ENCODE measurements around the gene CLDN17.

DNA sequence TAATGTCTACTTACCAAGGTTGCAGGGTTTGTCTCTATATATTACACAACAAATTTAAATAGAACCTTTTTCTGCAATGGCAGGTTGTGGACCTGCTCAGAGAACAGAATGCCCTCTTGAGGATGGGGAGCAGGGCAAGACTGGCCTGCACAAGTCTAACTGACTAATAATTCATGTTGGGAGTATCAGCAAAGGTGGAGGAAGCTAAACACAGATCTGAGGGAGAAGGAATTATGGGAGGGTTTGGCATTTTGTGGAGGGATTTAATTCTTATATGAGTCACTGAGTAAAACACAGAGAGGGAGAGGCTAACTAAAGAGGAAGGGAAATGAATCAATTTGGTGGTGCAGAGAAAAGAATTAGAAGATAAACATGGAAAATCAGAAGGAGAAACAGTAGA is 40.0 kb downstream of the CLDN17 start:
- TF ChIP-seq EP300 (IDR thresholded peaks at IDR 0.05; ENCODE audit: borderline replicate concordance in 1 of 2, low read depth in 1 of 2, low read length in 1 of 2) (no peak), POLR2AphosphoS5 (IDR thresholded peaks at IDR 0.05; ENCODE audit: low read depth, low read length) (no peak), CHD2 (IDR thresholded peaks at IDR 0.05; ENCODE audit: low read length, partially characterized antibody) (no peak), RAD21 (IDR thresholded peaks at IDR 0.05; ENCODE audit: low read length) (no peak)
- TF ChIP-seq, protein P1, sequence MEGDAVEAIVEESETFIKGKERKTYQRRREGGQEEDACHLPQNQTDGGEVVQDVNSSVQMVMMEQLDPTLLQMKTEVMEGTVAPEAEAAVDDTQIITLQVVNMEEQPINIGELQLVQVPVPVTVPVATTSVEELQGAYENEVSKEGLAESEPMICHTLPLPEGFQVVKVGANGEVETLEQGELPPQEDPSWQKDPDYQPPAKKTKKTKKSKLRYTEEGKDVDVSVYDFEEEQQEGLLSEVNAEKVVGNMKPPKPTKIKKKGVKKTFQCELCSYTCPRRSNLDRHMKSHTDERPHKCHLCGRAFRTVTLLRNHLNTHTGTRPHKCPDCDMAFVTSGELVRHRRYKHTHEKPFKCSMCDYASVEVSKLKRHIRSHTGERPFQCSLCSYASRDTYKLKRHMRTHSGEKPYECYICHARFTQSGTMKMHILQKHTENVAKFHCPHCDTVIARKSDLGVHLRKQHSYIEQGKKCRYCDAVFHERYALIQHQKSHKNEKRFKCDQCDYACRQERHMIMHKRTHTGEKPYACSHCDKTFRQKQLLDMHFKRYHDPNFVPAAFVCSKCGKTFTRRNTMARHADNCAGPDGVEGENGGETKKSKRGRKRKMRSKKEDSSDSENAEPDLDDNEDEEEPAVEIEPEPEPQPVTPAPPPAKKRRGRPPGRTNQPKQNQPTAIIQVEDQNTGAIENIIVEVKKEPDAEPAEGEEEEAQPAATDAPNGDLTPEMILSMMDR (IDR thresholded peaks at IDR 0.05): no peak
- TF ChIP-seq, protein P2, sequence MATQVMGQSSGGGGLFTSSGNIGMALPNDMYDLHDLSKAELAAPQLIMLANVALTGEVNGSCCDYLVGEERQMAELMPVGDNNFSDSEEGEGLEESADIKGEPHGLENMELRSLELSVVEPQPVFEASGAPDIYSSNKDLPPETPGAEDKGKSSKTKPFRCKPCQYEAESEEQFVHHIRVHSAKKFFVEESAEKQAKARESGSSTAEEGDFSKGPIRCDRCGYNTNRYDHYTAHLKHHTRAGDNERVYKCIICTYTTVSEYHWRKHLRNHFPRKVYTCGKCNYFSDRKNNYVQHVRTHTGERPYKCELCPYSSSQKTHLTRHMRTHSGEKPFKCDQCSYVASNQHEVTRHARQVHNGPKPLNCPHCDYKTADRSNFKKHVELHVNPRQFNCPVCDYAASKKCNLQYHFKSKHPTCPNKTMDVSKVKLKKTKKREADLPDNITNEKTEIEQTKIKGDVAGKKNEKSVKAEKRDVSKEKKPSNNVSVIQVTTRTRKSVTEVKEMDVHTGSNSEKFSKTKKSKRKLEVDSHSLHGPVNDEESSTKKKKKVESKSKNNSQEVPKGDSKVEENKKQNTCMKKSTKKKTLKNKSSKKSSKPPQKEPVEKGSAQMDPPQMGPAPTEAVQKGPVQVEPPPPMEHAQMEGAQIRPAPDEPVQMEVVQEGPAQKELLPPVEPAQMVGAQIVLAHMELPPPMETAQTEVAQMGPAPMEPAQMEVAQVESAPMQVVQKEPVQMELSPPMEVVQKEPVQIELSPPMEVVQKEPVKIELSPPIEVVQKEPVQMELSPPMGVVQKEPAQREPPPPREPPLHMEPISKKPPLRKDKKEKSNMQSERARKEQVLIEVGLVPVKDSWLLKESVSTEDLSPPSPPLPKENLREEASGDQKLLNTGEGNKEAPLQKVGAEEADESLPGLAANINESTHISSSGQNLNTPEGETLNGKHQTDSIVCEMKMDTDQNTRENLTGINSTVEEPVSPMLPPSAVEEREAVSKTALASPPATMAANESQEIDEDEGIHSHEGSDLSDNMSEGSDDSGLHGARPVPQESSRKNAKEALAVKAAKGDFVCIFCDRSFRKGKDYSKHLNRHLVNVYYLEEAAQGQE (IDR thresholded peaks at IDR 0.05; ENCODE audit: low read depth, low read length): no peak

All from SK-N-SH (cell line).